CD14-positive monocyte (primary cell): ENCODE measurements around the gene CD2AP. TPM values are rescaled to one million over a fixed set of nuclear protein-coding genes. Genes with fewer than 3 reads are reported as not detected.

Source experiments
- DNase-seq, 3 donors: peaks; one replicate each; pipeline ENCODE4 v3.0.0-alpha.2; 2011 to 2022
- H2AFZ ChIP-seq: 2 replicates; pipeline ENCODE4 v1.6.0; 2012; ENCODE audit warnings: mild to moderate bottlenecking, low read depth, low read length, inconsistent platforms; ENCODE audit not compliant: insufficient read depth, poor library complexity, severe bottlenecking
- H3K27ac ChIP-seq, 2 donors: 1 replicate in 1 of 2; 2 replicates in 1 of 2; pipeline ENCODE4 v1.5.1; 2012 to 2013; ENCODE audit warnings: low read length in 2 of 2, control low read depth in 1 of 2, inconsistent platforms in 1 of 2, low read depth in 1 of 2, mild to moderate bottlenecking in 1 of 2
- H3K27me3 ChIP-seq, 2 donors: one replicate each; pipeline versions ENCODE4 v1.6.0 to v1.6.1; 2011 to 2013; ENCODE audit warnings: low read length in 2 of 2; ENCODE audit not compliant: control insufficient read depth in 2 of 2, insufficient read depth in 2 of 2
- H3K36me3 ChIP-seq, 2 donors: replicated peaks in 1 of 2; 1 replicate in 1 of 2; 2 replicates in 1 of 2; pipeline versions ENCODE4 v1.5.1 to v1.6.1; 2012 to 2013; ENCODE audit warnings: low read length in 2 of 2, control low read depth in 1 of 2, inconsistent platforms in 1 of 2, mild to moderate bottlenecking in 1 of 2; ENCODE audit not compliant: insufficient read depth in 2 of 2, control insufficient read depth in 1 of 2
- H3K4me1 ChIP-seq, 2 donors: 1 replicate in 1 of 2; 2 replicates in 1 of 2; pipeline versions ENCODE4 v1.5.1 to v1.6.1; 2012 to 2013; ENCODE audit warnings: low read length in 2 of 2, control low read depth in 1 of 2, inconsistent platforms in 1 of 2, mild to moderate bottlenecking in 1 of 2, moderate library complexity in 1 of 2; ENCODE audit not compliant: insufficient read depth in 2 of 2, control insufficient read depth in 1 of 2
- H3K4me2 ChIP-seq: replicated peaks from 2 replicates; pipeline ENCODE3; 2012; ENCODE audit warnings: low read length, moderate library complexity, mild to moderate bottlenecking; ENCODE audit not compliant: poor library complexity, severe bottlenecking; ENCODE audit errors: extremely low read depth
- H3K4me3 ChIP-seq, 3 experiments: fragments of 200-600 bp in 1 of 3; sonication (generic) in 1 of 3; replicated peaks in 1 of 3; 1 replicate in 2 of 3; 2 replicates in 1 of 3; pipeline ENCODE4 v1.5.1; 2011 to 2013; ENCODE audit warnings: low read length in 3 of 3, mild to moderate bottlenecking in 3 of 3, control low read depth in 2 of 3, low read depth in 2 of 3, inconsistent platforms in 1 of 3, moderate library complexity in 1 of 3
- H3K79me2 ChIP-seq: 2 replicates; pipeline ENCODE4 v1.6.0; 2012; ENCODE audit warnings: mild to moderate bottlenecking, control low read depth, inconsistent platforms, low read length, moderate library complexity; ENCODE audit not compliant: insufficient read depth
- H3K9ac ChIP-seq: 2 replicates; pipeline ENCODE4 v1.6.0; 2017; ENCODE audit warnings: low read length, mild to moderate bottlenecking; ENCODE audit not compliant: insufficient read depth, poor library complexity, severe bottlenecking
- H3K9me3 ChIP-seq, 2 donors: replicated peaks in 1 of 2; 1 replicate in 1 of 2; 2 replicates in 1 of 2; pipeline versions ENCODE4 v1.5.1 to v1.6.1; 2012 to 2013; ENCODE audit warnings: low read length in 2 of 2, control low read depth in 1 of 2; ENCODE audit not compliant: control insufficient read depth in 1 of 2, insufficient read depth in 1 of 2
- H4K20me1 ChIP-seq: 2 replicates; pipeline ENCODE4 v1.6.0; 2012; ENCODE audit warnings: mild to moderate bottlenecking, low read length, control low read depth, moderate library complexity; ENCODE audit not compliant: insufficient read depth
- H3K27ac Mint-ChIP-seq, 7 donors: one replicate each; pipeline ENCODE4 v1.8.0; 2020; ENCODE audit warnings: mild to moderate bottlenecking in 7 of 7, mixed read lengths in 7 of 7, moderate library complexity in 6 of 7, inconsistent platforms in 2 of 7
- H3K27me3 Mint-ChIP-seq, 3 donors: one replicate each; pipeline ENCODE4 v1.8.0; 2021 to 2022; ENCODE audit warnings: low read depth in 3 of 3, mild to moderate bottlenecking in 3 of 3, mixed read lengths in 3 of 3, moderate library complexity in 3 of 3, inconsistent platforms in 1 of 3
- H3K36me3 Mint-ChIP-seq, 2 donors: one replicate each; pipeline ENCODE4 v1.8.0; 2020; ENCODE audit warnings: mixed read lengths in 2 of 2, inconsistent platforms in 1 of 2, mild to moderate bottlenecking in 1 of 2
- H3K4me1 Mint-ChIP-seq: one replicate; pipeline ENCODE4 v1.8.0; 2020; ENCODE audit warnings: mild to moderate bottlenecking, mixed read lengths
- H3K4me3 Mint-ChIP-seq, 2 donors: one replicate each; pipeline ENCODE4 v1.8.0; 2020; ENCODE audit warnings: mild to moderate bottlenecking in 2 of 2, mixed read lengths in 2 of 2, moderate library complexity in 1 of 2
- H3K9me3 Mint-ChIP-seq, 7 donors: one replicate each; pipeline ENCODE4 v1.8.0; 2020 to 2022; ENCODE audit warnings: mixed read lengths in 7 of 7, mild to moderate bottlenecking in 6 of 7, moderate library complexity in 6 of 7, inconsistent platforms in 2 of 7
- CTCF ChIP-seq: fragments of 200-600 bp; IDR thresholded peaks from one replicate; pipeline ENCODE4 v1.8.0; 2022; ENCODE audit warnings: antibody characterized with exemption, mild to moderate bottlenecking
- WGBS: methylation state at CpG from one replicate; pipeline ENCODE4 v1.1.5; 2013; ENCODE audit warnings: missing lambda C conversion rate; ENCODE audit not compliant: insufficient coverage; 5-methylcytosine and 5-hydroxymethylcytosine counted together
- intact Hi-C, 2 donors: fragments of 100-400 bp; cut with micrococcal nuclease; formaldehyde crosslinking; loops; one replicate each; pipeline versions ENCODE4 v1.15.0 to v1.15.1; 2023
- polyA plus RNA-seq, 3 donors: library from polyadenylated mRNA; depleted of rRNA in 1 of 3; unstranded in 2 of 3; stranded (reverse) in 1 of 3; fragments of 300-500 nt in 2 of 3; fragments of >200 nt in 1 of 3; fragmentation: Illumina TruSeq in 2 of 3; gene quantifications; 1 replicate in 2 of 3; 2 replicates in 1 of 3; pipeline ENCODE4 v1.2.3, GENCODE V29; 2012 to 2021

CD2AP gene
- polyA plus RNA-seq, 3 donors = 1.5 to 2.4 (median 2.0) TPM

- H3K9me3 Mint-ChIP-seq = peaks cover 20 to 50% (median 37%) of the 10 kb centered on the region in 7 donors
- Histone ChIP-seq H3K4me2 (no peak overlapping the region), H3K4me1 (no peaks in the 10 kb centered on the region), H3K79me2 (no peaks in the 10 kb centered on the region), H2AFZ (no peak overlapping the region), H4K20me1 (no peaks in the 10 kb centered on the region), H3K4me3 (no peak overlapping the region), H3K27me3 (no peaks in the 10 kb centered on the region), H3K27ac (no peak overlapping the region), H3K36me3 (no peaks in the 10 kb centered on the region), H3K9ac (no peak overlapping the region), H3K9me3 (peaks cover 27 to 30% of the 10 kb centered on the region in 2 donors)
- no peak for TF ChIP-seq CTCF
- H3K4me3 Mint-ChIP-seq = no peak overlapping the region
- H3K27ac Mint-ChIP-seq = peak overlapping the region in 1 of 7 donors; percentile 27
- 70% methylated on average over 2 of the region's 2 CpGs for WGBS
- H3K4me1 Mint-ChIP-seq = no peaks in the 10 kb centered on the region
- H3K36me3 Mint-ChIP-seq = peaks cover 0 to 2% of the 10 kb centered on the region in 2 donors
- no peak for DNase-seq
- intact Hi-C loops = no loop called here
- H3K27me3 Mint-ChIP-seq = peaks cover 0 to 4% (median 0%) of the 10 kb centered on the region in 3 donors
These were observed 48.6 kb upstream of the CD2AP start for GRCh38 chr6:47428746-47429664.

- peaks cover 13% of the 10 kb centered on the region in 2 donors for H3K9me3 ChIP-seq
- H3K4me2 ChIP-seq = no peak overlapping the region
- H2AFZ ChIP-seq = no peak overlapping the region
- no peak for TF ChIP-seq CTCF
- H3K79me2 ChIP-seq = no peaks in the 10 kb centered on the region
- Mint-ChIP-seq H3K27ac (no peak overlapping the region), H3K4me1 (peaks cover 26% of the 10 kb centered on the region), H3K36me3 (peaks cover 0 to 1% of the 10 kb centered on the region in 2 donors), H3K27me3 (peaks cover 0 to 2% (median 2%) of the 10 kb centered on the region in 3 donors), H3K4me3 (no peak overlapping the region), H3K9me3 (peaks cover 7 to 21% (median 17%) of the 10 kb centered on the region in 7 donors)
- no peak overlapping the region for H3K4me3 ChIP-seq
- H3K27me3 ChIP-seq = no peaks in the 10 kb centered on the region
- no CpG with 5 or more reads among the region's 2 CpGs for WGBS
- peaks cover 24 to 27% of the 10 kb centered on the region in 2 donors for H3K4me1 ChIP-seq
- no peaks in the 10 kb centered on the region for H4K20me1 ChIP-seq
- no peak overlapping the region for H3K27ac ChIP-seq
- intact Hi-C loops = no loop called here
- no peaks in the 10 kb centered on the region for H3K36me3 ChIP-seq
- DNase-seq = no peak
- no peak overlapping the region for H3K9ac ChIP-seq
These were observed 43.0 kb upstream of the CD2AP start for GRCh38 chr6:47434372-47435253.
